Mucosa of gallbladder (tissue), 1 donor: ENCODE results near the gene IGF2R. TPM values are rescaled to one million over a fixed set of nuclear protein-coding genes. Genes with fewer than 3 reads are reported as not detected.

ENCODE experiments used
- DNase-seq: peaks from one replicate; pipeline ENCODE4 v3.0.0-alpha.2; 2020; ENCODE audit warnings: low spot score
- total RNA-seq: library from RNA; stranded (reverse); gene quantifications from one replicate; pipeline ENCODE4 v1.2.1, GENCODE V29; 2021
- donor health status: DM: no; HTN: no; CAD: no.

The IGF2R gene
- total RNA-seq, 1 donor from 2014 or later, result 98.5 TPM

- no peak for DNase-seq
Measured at GRCh38 chr6:160124605-160125004, 155.7 kb downstream of the IGF2R start.

- DNase-seq, result peak; percentile 45
Measured at GRCh38 chr6:160125105-160125504, 156.2 kb downstream of the IGF2R start.

- no peak for DNase-seq
Measured at GRCh38 chr6:160127270-160128124, 158.6 kb downstream of the IGF2R start.

GRCh38 chr6:160128125-160128683, 159.3 kb downstream of the IGF2R start:
- DNase-seq, result no peak

- DNase-seq, result no peak
Measured at GRCh38 chr6:160128879-160129516, 160.1 kb downstream of the IGF2R start.

GRCh38 chr6:160129881-160130615, 161.2 kb downstream of the IGF2R start:
- no peak for DNase-seq

GRCh38 chr6:160130729-160131484, 162.0 kb downstream of the IGF2R start:
- no peak for DNase-seq

GRCh38 chr6:160131636-160132296, 162.9 kb downstream of the IGF2R start:
- DNase-seq, result no peak

GRCh38 chr6:160132297-160132637, 163.4 kb downstream of the IGF2R start:
- DNase-seq, result no peak

- DNase-seq, result no peak
Measured at GRCh38 chr6:160132776-160133338, 164.0 kb downstream of the IGF2R start.

GRCh38 chr6:160133441-160134336, 164.8 kb downstream of the IGF2R start:
- no peak for DNase-seq

- DNase-seq, result peak; percentile 5
Measured at GRCh38 chr6:160134337-160134751, 165.5 kb downstream of the IGF2R start.

GRCh38 chr6:160134779-160135547, 166.1 kb downstream of the IGF2R start:
- DNase-seq, result no peak

GRCh38 chr6:160135907-160136655, 167.2 kb downstream of the IGF2R start:
- peak; percentile 3 for DNase-seq

- DNase-seq, result peak; percentile 7
Measured at GRCh38 chr6:160137130-160137988, 168.5 kb downstream of the IGF2R start.

- DNase-seq, result peak; percentile 56
Measured at GRCh38 chr6:160137989-160138835, 169.3 kb downstream of the IGF2R start.
